Measurements from ENCODE around the gene CRYAA. TPM values are rescaled to one million over a fixed set of nuclear protein-coding genes. Genes with fewer than 3 reads are reported as not detected.
A peak's percentile ranks its signal among the peaks of the same experiment; 100 is the strongest.

CRYAA gene
- total RNA-seq, 1 experiment from 2014 or later, result not detected

- H3K27ac Mint-ChIP-seq (ENCODE audit: unreplicated experiment), result peak overlapping the region; percentile 86
- peaks cover 16% of the 10 kb centered on the region for H3K36me3 Mint-ChIP-seq (ENCODE audit: insufficient read depth, unreplicated experiment)
- CTCF ChIA-PET, result interaction anchor here (0.9 to 1.2 kb wide), 2 partner anchors 71 to 146 kb away, joined by 3 read pairs; no protein-coding TSS in a partner anchor
- BruUV-seq (replicated peaks), result no TSS peak
- intact Hi-C loops (cut with micrococcal nuclease; ENCODE audit: unreplicated experiment), result no loop called here
- DNase-seq, result peak; percentile 67
- H3K9me3 Mint-ChIP-seq (ENCODE audit: low read depth, unreplicated experiment), result no peaks in the 10 kb centered on the region
- H3K4me1 Mint-ChIP-seq (ENCODE audit: low read depth, unreplicated experiment), result peaks cover 37% of the 10 kb centered on the region
- H3K4me3 Mint-ChIP-seq (ENCODE audit: low read depth, unreplicated experiment), result peak overlapping the region; percentile 39
- TF ChIP-seq CTCF (IDR thresholded peaks at IDR 0.05; ENCODE audit: unreplicated experiment), result no peak
- peaks cover 11% of the 10 kb centered on the region for H3K27me3 Mint-ChIP-seq (ENCODE audit: unreplicated experiment)
Measured at GRCh38 chr21:43196826-43197225, 28.0 kb downstream of the CRYAA start.

- H3K4me3 Mint-ChIP-seq (ENCODE audit: low read depth, unreplicated experiment), result no peak overlapping the region
- no peaks in the 10 kb centered on the region for H3K9me3 Mint-ChIP-seq (ENCODE audit: low read depth, unreplicated experiment)
- no peak for TF ChIP-seq CTCF (IDR thresholded peaks at IDR 0.05; ENCODE audit: unreplicated experiment)
- H3K4me1 Mint-ChIP-seq (ENCODE audit: low read depth, unreplicated experiment), result peaks cover 37% of the 10 kb centered on the region
- no peaks in the 10 kb centered on the region for H3K27me3 Mint-ChIP-seq (ENCODE audit: unreplicated experiment)
- intact Hi-C loops (cut with micrococcal nuclease; ENCODE audit: unreplicated experiment), result no loop called here
- no peak overlapping the region for H3K27ac Mint-ChIP-seq (ENCODE audit: unreplicated experiment)
- CTCF ChIA-PET, result no interaction called here
- BruUV-seq (replicated peaks), result no TSS peak
- peaks cover 13% of the 10 kb centered on the region for H3K36me3 Mint-ChIP-seq (ENCODE audit: insufficient read depth, unreplicated experiment)
- DNase-seq, result no peak
Measured at GRCh38 chr21:43198376-43198775, 29.6 kb downstream of the CRYAA start.

GRCh38 chr21:43201491-43201890 is 32.7 kb downstream of the CRYAA start:
- H3K36me3 Mint-ChIP-seq (ENCODE audit: insufficient read depth, unreplicated experiment), result peaks cover 6% of the 10 kb centered on the region
- CTCF ChIA-PET, result no interaction called here
- peaks cover 22% of the 10 kb centered on the region for H3K4me1 Mint-ChIP-seq (ENCODE audit: low read depth, unreplicated experiment)

GRCh38 chr21:43203591-43203990 is 34.8 kb downstream of the CRYAA start:
- H3K9me3 Mint-ChIP-seq (ENCODE audit: low read depth, unreplicated experiment), result no peaks in the 10 kb centered on the region
- CTCF ChIA-PET, result no interaction called here
- no TSS peak for BruUV-seq (replicated peaks)
- no peak for DNase-seq
- H3K4me3 Mint-ChIP-seq (ENCODE audit: low read depth, unreplicated experiment), result no peak overlapping the region
- intact Hi-C loops (cut with micrococcal nuclease; ENCODE audit: unreplicated experiment), result no loop called here
- no peak overlapping the region for H3K27ac Mint-ChIP-seq (ENCODE audit: unreplicated experiment)
- peaks cover under 1% of the 10 kb centered on the region for H3K4me1 Mint-ChIP-seq (ENCODE audit: low read depth, unreplicated experiment)
- no peak for TF ChIP-seq CTCF (IDR thresholded peaks at IDR 0.05; ENCODE audit: unreplicated experiment)
- H3K36me3 Mint-ChIP-seq (ENCODE audit: insufficient read depth, unreplicated experiment), result no peaks in the 10 kb centered on the region
- peaks cover 10% of the 10 kb centered on the region for H3K27me3 Mint-ChIP-seq (ENCODE audit: unreplicated experiment)

More at GRCh38 chr21:43201491-43201890, 32.7 kb downstream of the CRYAA start:
- intact Hi-C loops (cut with micrococcal nuclease; ENCODE audit: unreplicated experiment), result no loop called here
- no peak overlapping the region for H3K27ac Mint-ChIP-seq (ENCODE audit: unreplicated experiment)
- H3K27me3 Mint-ChIP-seq (ENCODE audit: unreplicated experiment), result peaks cover 9% of the 10 kb centered on the region
- TF ChIP-seq CTCF (IDR thresholded peaks at IDR 0.05; ENCODE audit: unreplicated experiment), result no peak
- H3K4me3 Mint-ChIP-seq (ENCODE audit: low read depth, unreplicated experiment), result no peak overlapping the region
- no peak for DNase-seq
- H3K9me3 Mint-ChIP-seq (ENCODE audit: low read depth, unreplicated experiment), result no peaks in the 10 kb centered on the region
- BruUV-seq (replicated peaks), result no TSS peak

Data from Calu3 (cell line).